Parathyroid adenoma (tissue), 2 donors: ENCODE measurements around the gene PEPD.

Experiments
- H2AFZ ChIP-seq: fragments of 300-600 bp; sonication (generic); one replicate; pipeline ENCODE4 v1.7.0; 2017; ENCODE audit warnings: antibody characterized with exemption, mild to moderate bottlenecking
- H3K27ac ChIP-seq: fragments of 300-600 bp; sonication (generic); one replicate; pipeline ENCODE4 v1.7.0; 2017
- H3K27me3 ChIP-seq: fragments of 300-600 bp; sonication (generic); one replicate; pipeline ENCODE4 v1.7.0; 2017; ENCODE audit warnings: low read length; ENCODE audit not compliant: control insufficient read depth, insufficient read depth
- H3K36me3 ChIP-seq: fragments of 300-600 bp; sonication (generic); one replicate; pipeline ENCODE4 v1.7.0; 2017; ENCODE audit warnings: low read length; ENCODE audit not compliant: control insufficient read depth, insufficient read depth
- H3K4me1 ChIP-seq: fragments of 300-600 bp; sonication (generic); one replicate; pipeline ENCODE4 v1.7.0; 2017; ENCODE audit warnings: control low read depth
- H3K4me2 ChIP-seq: fragments of 300-600 bp; sonication (generic); one replicate; pipeline ENCODE4 v1.7.0; 2017; ENCODE audit warnings: low read length
- H3K4me3 ChIP-seq: fragments of 300-600 bp; sonication (generic); one replicate; pipeline ENCODE4 v1.7.0; 2017; ENCODE audit warnings: low read depth, low read length
- H3K79me2 ChIP-seq: fragments of 300-600 bp; sonication (generic); one replicate; pipeline ENCODE4 v1.7.0; 2017; ENCODE audit warnings: control low read depth
- H3K9ac ChIP-seq: fragments of 300-600 bp; sonication (generic); one replicate; pipeline ENCODE4 v1.7.0; 2017; ENCODE audit warnings: mild to moderate bottlenecking
- H3K9me3 ChIP-seq: fragments of 300-600 bp; sonication (generic); one replicate; pipeline ENCODE4 v1.7.0; 2017; ENCODE audit warnings: low read length; ENCODE audit not compliant: control insufficient read depth
- TF ChIP-seq, protein P1 (sequence below): fragments of 300-600 bp; sonication (generic); IDR thresholded peaks from one replicate; pipeline ENCODE4 v1.7.0; 2017; ENCODE audit warnings: antibody characterized with exemption, mild to moderate bottlenecking
- donor health status: primary hyperparathyroidism.

Gene PEPD

GRCh38 chr19:33401683-33402420 lies 119.7 kb downstream of the PEPD start:
- no peak overlapping the region for H3K9ac ChIP-seq
- H3K27ac ChIP-seq: no peak overlapping the region

GRCh38 chr19:33400856-33401682 lies 120.5 kb downstream of the PEPD start:
- Histone ChIP-seq H3K4me1 (no peaks in the 10 kb centered on the region), H2AFZ (no peak overlapping the region), H3K36me3 (no peaks in the 10 kb centered on the region), H3K27ac (no peak overlapping the region), H3K4me3 (no peak overlapping the region), H3K9ac (no peak overlapping the region), H3K79me2 (no peaks in the 10 kb centered on the region), H3K9me3 (no peaks in the 10 kb centered on the region), H3K4me2 (no peak overlapping the region), H3K27me3 (no peaks in the 10 kb centered on the region)
- TF ChIP-seq, protein P1, sequence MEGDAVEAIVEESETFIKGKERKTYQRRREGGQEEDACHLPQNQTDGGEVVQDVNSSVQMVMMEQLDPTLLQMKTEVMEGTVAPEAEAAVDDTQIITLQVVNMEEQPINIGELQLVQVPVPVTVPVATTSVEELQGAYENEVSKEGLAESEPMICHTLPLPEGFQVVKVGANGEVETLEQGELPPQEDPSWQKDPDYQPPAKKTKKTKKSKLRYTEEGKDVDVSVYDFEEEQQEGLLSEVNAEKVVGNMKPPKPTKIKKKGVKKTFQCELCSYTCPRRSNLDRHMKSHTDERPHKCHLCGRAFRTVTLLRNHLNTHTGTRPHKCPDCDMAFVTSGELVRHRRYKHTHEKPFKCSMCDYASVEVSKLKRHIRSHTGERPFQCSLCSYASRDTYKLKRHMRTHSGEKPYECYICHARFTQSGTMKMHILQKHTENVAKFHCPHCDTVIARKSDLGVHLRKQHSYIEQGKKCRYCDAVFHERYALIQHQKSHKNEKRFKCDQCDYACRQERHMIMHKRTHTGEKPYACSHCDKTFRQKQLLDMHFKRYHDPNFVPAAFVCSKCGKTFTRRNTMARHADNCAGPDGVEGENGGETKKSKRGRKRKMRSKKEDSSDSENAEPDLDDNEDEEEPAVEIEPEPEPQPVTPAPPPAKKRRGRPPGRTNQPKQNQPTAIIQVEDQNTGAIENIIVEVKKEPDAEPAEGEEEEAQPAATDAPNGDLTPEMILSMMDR: no peak

More at GRCh38 chr19:33401683-33402420, 119.7 kb downstream of the PEPD start:
- Histone ChIP-seq H3K4me2 (no peak overlapping the region), H3K4me3 (no peak overlapping the region), H3K36me3 (no peaks in the 10 kb centered on the region), H3K79me2 (no peaks in the 10 kb centered on the region), H3K4me1 (no peaks in the 10 kb centered on the region), H3K9me3 (no peaks in the 10 kb centered on the region), H3K27me3 (no peaks in the 10 kb centered on the region), H2AFZ (no peak overlapping the region)
- TF ChIP-seq, protein P1: no peak

DNA sequence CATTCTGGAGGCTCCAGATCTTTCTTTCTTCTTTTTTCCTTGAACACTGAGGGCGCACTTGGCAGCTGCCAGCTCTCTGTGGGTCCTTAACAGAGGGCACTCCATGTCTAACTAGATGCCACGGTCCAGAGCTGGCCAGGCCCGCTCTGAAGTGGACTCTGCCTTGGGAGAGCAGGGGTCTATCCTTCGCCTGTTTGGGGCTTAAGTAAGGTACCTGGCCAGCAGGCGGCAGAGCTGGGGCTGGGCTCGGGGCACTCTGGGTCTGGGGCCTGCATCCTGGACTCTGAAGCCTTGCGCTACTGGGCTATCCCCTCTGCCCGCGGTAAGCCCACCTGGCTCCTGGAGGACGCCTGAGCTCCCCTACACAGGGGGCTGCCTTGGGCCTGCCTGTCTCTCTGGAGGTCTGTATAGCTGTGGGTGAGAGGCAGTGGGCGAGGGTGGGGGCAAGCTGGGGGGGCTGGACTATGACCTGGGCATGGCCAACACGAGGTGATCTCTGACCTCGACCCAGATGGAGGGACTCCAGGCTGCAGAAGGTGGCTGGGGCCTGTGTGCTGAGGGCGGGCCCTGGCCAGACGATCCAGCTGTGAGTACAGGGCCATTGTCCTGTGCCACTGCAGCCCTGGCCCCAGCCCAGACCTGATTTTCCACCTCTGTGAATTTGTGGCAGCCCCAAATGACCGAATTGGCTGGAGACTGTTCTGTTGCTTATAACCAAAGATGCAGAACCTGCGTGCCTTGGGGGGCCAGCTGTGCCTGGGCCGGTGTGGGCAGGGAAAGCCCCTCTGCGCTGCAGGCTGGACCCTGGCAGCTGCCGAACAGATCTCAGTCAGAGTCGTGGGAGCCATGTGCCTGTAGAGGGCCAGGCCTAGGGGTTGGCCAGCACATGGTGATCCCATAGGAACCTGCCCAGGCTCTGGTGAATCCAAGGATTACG lies 121.6 kb downstream of the PEPD start:
- H3K4me2 ChIP-seq: no peak overlapping the region
- no peak overlapping the region for H2AFZ ChIP-seq
- no peaks in the 10 kb centered on the region for H3K9me3 ChIP-seq
- H3K79me2 ChIP-seq: no peaks in the 10 kb centered on the region
- no peaks in the 10 kb centered on the region for H3K27me3 ChIP-seq
- no peak overlapping the region for H3K4me3 ChIP-seq
- no peak overlapping the region for H3K9ac ChIP-seq
- TF ChIP-seq, protein P1: no peak
- no peaks in the 10 kb centered on the region for H3K4me1 ChIP-seq
- H3K36me3 ChIP-seq: no peaks in the 10 kb centered on the region
- H3K27ac ChIP-seq: no peak overlapping the region

- no peak overlapping the region for H3K4me2 ChIP-seq
- H3K79me2 ChIP-seq: no peaks in the 10 kb centered on the region
- H3K9ac ChIP-seq: no peak overlapping the region
- TF ChIP-seq, protein P1: no peak
- H3K9me3 ChIP-seq: no peaks in the 10 kb centered on the region
- H3K27me3 ChIP-seq: no peaks in the 10 kb centered on the region
- H3K4me1 ChIP-seq: no peaks in the 10 kb centered on the region
- H3K4me3 ChIP-seq: no peak overlapping the region
- H2AFZ ChIP-seq: no peak overlapping the region
- no peak overlapping the region for H3K27ac ChIP-seq
- H3K36me3 ChIP-seq: no peaks in the 10 kb centered on the region
Observed at GRCh38 chr19:33399081-33399744, 122.4 kb downstream of the PEPD start.
